HG03439 (cell line): ENCODE results near the gene FAM216A.
"Not testable (repeated sequence)": the region's sequence is repeated elsewhere in the genome, so short reads cannot be mapped to it uniquely, and the experiment has no call there.

Experiments used
- ATAC-seq: cut with Tn5 transposase; IDR thresholded peaks from one replicate; pipeline ENCODE4 v1.9.1; 2021; ENCODE audit warnings: mild to moderate bottlenecking, moderate library complexity; ENCODE audit not compliant: unreplicated experiment

Gene FAM216A

DNA sequence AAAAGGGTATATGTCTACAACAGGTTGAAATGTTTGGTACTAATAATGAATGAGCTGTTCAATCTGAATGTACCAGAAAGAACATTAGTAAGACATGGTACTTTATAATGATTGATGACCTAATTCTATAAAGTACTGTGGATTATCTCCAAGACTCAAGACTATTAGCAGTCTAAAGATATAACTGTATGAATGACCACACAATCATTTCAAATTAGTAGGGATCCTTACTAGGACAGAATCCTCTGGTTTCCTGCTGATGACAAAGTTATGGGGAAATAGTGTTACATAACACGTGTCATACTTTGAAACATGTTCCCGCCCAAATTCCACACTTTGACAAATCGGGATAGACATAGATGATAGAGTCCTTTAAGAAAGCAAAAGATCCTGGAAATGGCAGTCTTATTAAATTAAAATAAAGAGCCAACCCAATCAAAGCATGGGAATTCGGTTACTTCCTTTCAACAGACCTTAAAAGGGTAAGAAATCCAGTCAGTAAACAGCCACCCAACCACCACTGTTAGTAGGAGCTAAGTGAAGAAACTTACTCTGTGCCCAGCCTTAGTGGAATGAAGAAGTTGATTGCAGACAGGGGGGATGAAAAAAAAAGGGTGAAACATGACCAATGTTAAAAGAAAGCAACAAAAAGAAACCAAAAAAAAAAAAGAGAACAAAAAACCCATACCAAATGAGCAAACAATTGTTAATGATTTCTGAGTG, 30.5 kb downstream of the FAM216A start:
- no peak for ATAC-seq

DNA sequence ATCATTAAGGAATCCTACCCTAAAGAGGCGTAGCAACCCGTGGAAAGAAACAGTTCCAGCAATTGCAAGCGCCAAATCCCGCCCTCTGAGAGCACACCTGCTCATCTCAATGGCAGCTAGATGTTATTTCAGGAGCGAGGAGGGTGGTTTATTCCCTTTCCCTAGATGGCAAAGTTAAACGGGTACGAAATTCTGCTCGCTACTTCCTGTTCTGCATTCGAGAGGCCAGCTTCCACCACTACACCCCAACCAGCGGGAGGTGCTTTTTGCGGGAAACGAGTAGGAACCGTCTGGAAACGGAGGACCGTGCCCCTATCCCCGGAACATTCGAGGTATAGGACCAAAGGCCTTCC, 32.7 kb downstream of the FAM216A start:
- peak; percentile 18 for ATAC-seq

DNA sequence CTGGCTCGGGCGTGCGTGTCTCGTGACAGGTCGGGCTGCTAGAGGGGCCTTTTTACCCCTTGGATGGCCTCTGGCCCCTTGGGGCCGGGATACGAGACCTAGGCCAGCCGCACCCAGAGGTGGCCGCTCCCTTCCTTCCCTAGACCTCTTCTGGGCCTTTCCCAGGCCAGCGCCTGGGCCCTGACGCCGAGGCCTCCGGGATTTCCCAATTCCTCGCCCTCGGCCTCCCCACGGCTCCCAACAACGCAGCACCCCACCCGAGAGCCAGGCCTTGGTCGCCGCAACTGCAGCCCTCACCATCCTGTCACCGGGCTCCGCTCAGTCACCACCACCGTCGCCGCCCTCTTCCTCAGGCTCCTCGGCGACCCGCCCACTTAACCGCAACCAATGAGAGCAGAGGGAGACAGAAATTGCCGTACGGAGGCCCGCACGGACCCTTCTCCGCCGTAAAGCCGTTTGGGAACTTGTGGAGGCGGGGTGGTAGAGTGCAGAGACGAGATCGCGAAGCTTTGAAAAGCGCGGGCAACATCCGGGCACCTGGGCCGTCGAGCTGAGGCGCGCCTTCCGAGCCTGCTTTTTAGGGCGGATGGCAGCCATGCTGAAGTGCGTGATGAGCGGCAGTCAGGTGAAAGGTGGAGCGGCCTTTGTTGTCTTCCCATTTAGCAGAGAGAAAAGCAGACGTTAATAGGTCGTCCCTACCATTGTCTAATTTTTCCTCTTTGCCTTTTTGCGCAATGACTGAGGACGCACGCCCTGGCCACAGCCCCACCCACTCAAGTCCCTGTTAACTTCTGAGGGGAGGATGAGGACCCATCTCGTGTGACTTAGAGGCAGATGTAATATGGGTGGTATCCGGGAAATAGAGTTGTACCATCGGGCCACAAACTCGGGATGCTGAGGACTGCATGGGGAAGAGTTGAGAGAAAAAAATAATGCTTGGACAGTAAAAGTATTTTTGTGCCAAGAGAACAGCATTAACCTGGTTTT, 33.4 kb downstream of the FAM216A start, which contains the start of the genes RAD9B and VPS29:
Gene RAD9B (plus strand): TSS at position 580 of the 987 bp plus-strand sequence. CDS start 7 bp downstream, at position 587.
Gene VPS29 (minus strand): TSS at position 360 of the 987 bp plus-strand sequence. CDS start 60 bp downstream, at position 300.
- ATAC-seq, result peak; percentile 94

DNA sequence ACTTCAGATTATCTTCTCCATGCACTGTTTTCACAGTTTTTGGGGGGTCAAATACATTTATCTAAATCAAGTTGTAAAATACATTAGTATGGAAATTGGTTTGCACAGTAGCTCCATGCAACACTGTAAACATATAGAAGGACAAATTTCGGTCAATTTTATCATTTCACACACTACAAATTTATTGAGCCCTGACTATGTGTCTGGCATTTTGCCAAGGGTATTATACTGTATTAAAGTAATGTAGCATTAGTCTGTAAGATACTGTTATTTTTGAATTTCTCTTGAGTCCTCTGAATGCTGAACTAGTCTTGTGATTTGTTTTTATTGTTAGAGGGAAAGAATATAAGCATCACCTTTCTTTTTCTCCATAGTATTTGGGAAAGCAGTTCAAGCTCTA, 34.8 kb downstream of the FAM216A start:
- no peak for ATAC-seq

DNA sequence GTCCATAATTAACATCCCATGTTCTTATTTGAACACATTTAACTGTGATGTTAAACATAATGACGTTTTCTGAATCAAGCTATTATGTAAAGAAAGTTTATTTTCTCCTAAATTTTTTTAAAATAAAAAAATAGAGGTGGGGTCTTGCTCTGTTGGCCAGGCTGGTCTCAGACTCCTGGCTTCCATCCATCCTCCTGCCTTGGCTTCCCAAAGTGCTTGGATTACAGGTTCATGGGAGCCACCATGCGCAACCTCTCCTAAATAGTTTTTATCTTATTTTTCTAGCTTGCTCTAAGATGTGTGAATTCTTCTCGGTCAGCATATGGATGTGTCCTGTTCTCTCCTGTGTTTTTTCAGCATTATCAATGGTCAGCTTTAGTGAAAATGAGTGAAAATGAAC, 36.7 kb downstream of the FAM216A start:
- no peak for ATAC-seq

DNA sequence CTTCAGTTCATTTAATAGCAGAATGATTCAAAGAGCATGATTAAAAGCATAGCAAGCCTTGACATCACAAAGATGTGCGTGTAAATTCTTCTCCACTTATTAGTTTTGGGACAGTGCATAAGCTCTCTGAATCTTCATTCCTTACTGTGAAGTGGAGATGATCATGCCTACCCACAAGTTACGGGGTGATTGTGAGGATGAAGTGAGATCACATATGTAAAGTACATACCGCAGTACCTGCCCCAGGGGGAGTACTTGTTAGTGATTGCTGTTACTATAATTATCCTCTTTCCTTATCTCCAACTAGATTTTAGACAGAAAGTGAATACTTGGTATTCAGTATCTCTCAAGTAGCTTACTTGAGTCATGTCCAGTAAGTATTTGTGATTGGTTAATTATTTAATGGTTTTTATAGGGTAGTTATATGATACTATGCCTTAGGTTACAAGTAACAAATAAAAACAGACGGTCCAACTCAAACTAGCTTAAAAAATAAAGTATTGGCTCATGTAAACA, 39.5 kb downstream of the FAM216A start:
- no peak for ATAC-seq

DNA sequence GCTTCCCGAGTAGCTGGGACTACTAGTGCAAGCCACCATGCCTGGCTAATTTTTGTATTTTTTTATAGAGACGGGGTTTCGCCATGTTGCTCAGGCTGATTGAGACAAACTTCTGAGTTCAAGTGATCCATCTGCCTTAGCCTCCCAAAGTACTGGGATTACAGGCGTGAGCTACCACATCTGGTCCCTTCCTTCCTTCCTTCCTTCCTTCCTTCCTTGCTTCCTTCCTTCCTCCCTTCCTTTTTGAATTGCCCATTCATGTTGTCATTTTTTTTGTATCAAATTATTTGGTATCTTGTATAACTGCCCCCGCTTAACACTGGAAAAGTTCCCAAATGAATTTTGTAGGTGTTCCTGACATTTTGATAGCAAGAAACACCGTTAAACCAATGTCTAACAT, 45.2 kb downstream of the FAM216A start:
- ATAC-seq, result no peak

DNA sequence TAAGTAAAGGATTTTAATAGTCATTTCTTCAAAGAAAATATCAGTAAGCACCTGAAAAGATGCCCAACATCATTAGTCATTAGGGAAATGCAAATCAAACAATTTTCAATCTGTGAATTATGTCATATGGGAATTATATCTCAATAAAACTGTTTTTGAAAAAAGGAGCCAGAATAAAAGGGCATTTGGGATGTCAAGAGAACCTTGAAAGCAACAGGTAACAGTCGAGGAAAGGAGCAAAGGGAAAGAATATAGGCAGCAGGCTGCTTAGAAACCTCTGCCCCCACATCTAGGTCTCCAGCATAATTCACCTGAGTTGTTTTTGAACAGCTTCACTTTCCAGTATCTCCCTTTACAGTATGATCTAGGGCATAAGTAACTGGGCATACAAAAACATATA, 45.7 kb downstream of the FAM216A start:
- ATAC-seq, result no peak

DNA sequence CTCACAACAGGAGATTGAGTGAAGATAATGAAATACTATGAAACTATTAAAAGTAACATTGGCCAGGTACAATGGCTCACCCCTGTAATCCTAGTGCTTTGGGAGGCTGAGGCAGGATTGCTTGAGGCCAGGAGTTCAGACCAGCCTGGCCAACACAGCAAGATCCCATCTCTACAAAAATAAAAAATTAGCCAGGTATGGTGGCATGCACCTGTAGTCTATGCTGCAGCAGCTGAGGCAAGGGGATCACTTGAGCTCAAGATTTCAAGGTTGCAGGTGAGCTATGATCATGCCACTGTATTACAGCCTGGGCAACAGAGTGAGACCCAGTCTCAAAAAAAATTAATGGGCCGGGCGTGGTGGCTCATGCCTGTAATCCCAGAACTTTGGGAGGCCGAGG, 48.4 kb downstream of the FAM216A start:
- no peak for ATAC-seq

DNA sequence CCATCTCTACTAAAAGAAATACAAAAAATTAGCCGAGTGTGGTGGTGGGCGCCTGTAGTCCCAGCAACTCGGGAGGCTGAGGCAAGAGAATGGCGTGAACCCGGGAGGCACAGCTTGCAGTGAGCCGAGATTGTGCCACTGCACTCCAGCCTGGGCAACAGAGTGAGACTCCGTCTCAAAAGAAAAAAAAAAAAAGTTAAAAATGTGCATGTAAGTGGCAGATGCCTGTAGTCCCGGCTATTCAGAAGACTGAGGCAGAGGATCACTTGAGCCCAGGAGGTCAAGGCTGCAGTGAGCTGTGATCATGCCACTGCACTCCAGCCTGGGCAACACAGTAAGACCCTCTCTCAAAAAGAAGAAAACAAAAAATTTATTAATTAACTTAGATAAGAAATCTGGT, 49.4 kb downstream of the FAM216A start:
- not testable (repeated sequence) for ATAC-seq

DNA sequence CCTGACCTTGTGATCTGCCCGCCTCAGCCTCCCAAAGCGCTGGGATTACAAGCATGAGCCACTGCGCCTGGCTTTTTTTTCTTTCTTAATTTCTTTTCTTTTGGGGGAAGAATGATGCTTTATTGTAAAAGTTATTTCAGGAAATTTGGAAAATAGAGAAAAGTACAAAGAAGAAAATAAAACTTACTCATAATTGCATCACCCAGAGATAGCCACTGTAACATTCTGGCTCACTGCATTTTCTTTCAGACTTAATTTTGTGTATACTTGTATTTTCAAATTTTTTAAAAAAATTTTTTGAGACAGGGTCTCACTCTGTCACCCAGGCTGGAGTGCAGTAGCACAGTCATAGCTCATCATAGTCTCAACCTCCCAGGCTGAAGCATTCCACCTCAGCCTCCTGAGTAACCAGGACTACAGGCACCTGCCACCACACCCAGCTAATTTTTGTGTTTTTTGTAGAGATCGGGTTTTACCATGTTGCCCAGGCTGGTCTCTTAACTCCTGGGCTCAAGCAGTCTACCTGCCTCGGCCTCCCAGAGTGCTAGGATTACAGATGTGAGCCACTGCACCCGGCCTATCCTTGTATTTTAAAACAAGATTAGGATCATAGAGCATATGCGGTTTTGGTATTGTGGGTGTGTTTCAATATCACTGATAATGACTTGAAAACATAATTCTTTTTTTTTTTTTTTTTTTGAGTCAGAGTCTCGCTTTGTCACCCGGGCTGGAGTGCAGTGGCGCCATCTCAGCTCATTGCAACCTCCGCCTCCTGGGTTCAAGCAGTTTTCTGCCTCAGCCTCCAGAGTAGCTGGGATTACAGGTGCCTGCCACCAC, 52.4 kb downstream of the FAM216A start:
- not testable (repeated sequence) for ATAC-seq

DNA sequence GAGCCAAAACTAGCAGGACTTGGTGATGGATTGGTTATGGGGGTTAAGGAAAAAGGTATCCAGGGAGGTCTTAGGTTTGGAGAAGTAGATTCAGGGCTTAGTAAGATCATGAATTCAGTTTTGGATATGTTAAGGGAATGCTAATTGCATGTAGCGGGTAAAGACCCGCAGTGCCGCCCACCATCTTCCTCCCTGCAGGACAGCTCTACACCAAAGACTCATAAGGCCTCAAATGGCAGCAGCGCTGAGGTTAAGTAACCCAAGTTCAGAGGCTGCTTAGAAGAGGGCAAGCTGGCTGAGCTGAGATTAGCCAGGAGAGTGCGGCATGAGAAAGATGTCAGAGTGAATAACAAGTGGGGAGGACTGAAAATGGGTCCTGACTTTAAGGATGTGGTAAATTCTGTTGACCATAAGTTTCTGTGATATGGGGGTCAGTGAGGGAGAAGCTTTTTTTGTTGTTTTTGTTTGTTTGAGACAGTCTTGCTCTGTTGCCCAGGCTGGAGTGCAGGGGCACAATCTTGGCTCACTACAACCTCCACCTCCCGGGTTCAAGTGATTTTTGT, 59.7 kb downstream of the FAM216A start:
- no peak for ATAC-seq

DNA sequence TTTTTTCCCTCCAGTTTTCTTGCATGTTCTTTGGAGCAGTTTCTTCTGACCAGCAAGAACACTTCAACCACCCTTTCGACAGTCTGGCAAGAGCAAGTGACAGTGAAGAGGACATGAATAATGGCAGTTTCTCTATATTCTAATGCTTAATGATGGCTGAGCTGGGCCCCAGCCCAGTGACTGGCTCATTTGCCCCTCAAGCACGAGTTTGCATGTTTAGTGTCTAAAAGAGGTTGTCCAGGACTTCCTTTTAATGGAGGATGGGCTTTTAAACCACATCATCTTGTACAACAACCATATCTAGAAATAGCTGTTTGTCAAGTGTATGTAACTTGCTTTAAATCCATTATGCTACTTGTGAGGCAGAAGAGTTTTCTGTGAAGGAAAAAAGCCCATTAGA, 61.9 kb downstream of the FAM216A start:
- ATAC-seq, result no peak

DNA sequence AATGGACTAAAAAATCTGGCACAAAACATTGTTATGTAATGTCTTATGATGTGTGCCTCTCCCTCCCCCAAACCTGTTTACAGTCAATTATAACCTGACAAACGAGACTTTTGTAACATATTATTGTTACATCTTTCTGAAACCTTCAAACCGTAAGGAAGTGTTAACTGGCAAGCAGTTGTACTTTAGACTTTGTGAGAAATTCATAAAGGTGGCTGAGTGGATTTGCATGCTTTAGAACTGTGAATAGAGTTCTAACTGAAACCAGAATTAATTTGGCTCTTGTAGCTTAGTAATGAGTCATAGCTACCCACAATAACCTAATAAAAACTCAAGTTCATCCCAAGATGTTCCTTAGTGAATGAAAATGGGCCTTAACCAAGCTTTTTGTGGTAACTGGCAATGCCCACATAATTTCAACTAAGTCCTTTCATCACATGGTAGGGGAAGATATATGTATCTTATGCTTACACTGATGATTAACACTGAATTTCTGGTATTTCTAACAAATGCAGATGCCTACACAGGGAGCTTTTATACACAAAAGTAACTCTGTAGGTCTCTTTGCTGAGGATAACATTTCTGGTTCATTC, 63.2 kb downstream of the FAM216A start:
- peak; percentile 79 for ATAC-seq

DNA sequence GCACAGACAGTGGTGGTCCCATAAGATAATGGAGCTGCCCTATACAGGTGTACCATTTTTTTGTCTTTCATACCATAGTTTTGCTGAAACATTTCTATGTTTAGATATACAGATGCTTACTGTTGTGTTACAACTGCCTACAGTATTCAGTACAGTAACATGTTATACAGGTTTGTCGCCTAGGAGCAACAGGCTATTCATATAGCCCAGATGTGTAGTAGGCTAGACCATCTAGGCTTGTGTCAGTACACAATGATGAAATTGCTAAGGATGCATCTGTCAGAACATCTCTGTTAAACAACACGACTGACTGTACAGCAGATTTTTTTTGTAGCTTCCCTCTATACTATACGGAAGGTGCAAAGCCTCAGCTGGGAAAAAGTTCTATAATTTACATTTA, 64.0 kb downstream of the FAM216A start:
- ATAC-seq, result no peak

DNA sequence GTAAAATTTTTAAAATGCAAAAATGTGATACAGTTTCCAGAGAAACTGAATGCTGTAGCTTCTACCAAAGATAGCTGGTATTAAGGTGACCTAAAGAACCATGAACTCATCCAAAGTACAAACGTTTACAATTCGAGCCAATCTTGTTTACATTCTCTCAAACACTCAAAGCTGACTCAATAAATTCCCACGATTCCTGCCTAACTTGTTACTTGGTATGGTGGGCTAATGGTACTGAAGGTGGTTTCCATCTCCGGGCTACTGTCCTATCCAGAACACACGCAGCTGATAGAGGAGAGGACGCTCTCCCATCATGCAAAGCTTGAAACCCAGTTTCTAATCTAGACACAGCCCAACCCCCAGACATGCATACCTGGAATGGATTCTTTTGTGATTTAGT, 65.0 kb downstream of the FAM216A start:
- ATAC-seq, result no peak

DNA sequence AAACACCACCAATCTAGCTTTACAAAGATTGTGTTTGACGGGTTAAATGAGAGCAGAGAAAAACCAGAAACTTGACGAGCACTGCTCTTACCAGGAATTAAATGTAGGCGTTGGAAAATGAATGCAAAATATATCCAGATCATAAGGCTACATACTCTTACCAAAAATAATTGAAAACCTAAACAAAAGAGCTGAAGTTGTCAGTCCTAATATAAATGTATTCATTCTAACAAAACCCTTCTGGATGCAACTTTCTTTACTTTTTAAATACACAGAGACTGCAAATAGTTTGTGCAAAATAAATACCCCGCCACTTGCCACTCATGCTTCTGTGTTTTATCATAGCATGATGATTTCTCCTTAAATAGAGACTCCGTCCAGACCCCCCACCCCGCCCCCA, 66.2 kb downstream of the FAM216A start:
- no peak for ATAC-seq

DNA sequence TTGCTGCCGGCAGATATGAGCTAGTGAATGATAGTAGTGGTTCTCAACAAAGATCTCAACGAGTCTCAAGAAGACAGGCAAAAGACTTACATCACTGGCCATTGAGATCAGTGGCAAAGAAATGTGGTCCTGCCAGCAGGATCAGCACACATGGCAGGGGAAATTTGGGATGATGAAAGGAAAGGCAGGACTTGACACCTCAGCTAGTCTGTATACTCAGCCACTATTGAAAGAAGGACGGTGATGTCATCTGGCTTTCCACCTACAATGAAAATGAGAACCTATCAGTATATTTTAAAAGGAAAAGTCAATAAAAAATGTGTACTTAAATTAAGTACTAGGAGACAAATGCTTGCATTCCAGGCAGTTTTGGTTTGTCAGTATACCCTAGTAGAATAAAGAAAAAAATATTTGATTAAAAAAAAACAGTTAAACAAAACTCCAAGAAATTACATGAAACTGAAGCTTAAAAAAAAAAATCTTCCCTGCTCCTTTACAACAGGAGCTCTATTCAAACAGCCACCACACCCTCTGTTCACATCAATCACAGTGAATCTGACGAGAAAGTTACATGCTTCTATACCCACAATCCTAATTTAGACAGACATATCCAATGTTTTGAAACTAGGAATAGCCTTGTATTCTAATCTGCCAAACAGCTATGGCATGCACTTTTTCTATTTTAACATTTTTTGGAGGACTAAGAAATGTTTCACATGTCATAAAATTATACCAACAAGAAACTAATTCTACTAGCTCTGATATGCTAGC, 68.4 kb downstream of the FAM216A start:
- ATAC-seq, result no peak
